ENCODE data around the gene IGF2BP3. TPM values are rescaled to one million over a fixed set of nuclear protein-coding genes. Genes with fewer than 3 reads are reported as not detected.

Gene IGF2BP3
- total RNA-seq, 1 donor from 2014 or later: 2.0 TPM

DNA sequence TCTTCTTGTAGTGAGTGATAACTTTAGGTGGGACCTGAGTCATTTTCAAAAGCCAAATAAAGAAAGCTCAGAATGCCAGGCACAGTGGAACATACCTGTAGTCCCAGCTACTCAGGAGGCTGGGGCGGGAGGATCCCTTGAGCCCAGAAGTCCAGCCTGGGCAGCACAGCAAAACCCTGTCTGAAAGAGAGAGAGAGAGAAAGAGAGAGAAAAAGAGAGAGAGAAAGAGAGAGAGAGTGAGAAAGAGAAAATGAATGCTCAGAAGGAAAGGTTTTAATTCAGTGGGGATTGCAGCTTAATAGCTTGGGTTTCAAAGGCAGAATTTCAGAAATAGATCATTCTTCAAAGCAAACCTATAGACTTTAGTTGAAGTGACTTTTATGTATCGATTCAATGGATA is 198.0 kb downstream of the IGF2BP3 start:
- Histone ChIP-seq H3K27ac (no peak overlapping the region), H3K4me1 (no peaks in the 10 kb centered on the region), H3K4me3 (no peak overlapping the region), H3K27me3 (ENCODE audit: low read depth) (no peaks in the 10 kb centered on the region), H3K9me3 (no peaks in the 10 kb centered on the region), H3K36me3 (peaks cover 37% of the 10 kb centered on the region)
- intact Hi-C loops (cut with DNase I): no loop called here
- TF ChIP-seq, protein P1, sequence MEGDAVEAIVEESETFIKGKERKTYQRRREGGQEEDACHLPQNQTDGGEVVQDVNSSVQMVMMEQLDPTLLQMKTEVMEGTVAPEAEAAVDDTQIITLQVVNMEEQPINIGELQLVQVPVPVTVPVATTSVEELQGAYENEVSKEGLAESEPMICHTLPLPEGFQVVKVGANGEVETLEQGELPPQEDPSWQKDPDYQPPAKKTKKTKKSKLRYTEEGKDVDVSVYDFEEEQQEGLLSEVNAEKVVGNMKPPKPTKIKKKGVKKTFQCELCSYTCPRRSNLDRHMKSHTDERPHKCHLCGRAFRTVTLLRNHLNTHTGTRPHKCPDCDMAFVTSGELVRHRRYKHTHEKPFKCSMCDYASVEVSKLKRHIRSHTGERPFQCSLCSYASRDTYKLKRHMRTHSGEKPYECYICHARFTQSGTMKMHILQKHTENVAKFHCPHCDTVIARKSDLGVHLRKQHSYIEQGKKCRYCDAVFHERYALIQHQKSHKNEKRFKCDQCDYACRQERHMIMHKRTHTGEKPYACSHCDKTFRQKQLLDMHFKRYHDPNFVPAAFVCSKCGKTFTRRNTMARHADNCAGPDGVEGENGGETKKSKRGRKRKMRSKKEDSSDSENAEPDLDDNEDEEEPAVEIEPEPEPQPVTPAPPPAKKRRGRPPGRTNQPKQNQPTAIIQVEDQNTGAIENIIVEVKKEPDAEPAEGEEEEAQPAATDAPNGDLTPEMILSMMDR (IDR thresholded peaks at IDR 0.05): no peak
- no peak for DNase-seq
- ATAC-seq: no peak

DNA sequence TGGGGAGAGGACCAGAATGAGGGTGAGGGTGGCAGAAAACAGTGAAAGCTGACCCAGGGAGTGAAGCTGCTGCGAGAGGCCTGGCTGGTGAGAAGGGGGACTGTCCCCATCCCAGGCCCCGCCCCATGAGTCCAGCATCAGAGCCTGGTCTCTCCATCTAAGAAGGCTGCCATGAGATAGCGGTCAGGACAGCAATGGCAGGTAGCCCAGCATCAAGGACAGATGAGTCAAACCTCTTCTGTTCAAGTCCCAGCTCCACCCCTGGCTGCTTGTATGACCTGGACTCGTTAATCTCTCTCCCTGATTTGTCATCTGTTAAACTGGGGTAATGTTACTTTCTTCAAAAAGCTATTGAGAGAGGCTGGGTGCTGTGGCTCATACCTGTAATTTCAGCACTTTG is 201.5 kb downstream of the IGF2BP3 start:
- no peak for DNase-seq
- H3K4me1 ChIP-seq: no peaks in the 10 kb centered on the region
- no peaks in the 10 kb centered on the region for H3K27me3 ChIP-seq (ENCODE audit: low read depth)
- peaks cover 44% of the 10 kb centered on the region for H3K36me3 ChIP-seq
- intact Hi-C loops (cut with DNase I): no loop called here
- H3K27ac ChIP-seq: no peak overlapping the region
- TF ChIP-seq, protein P1 (IDR thresholded peaks at IDR 0.05): no peak
- no peak overlapping the region for H3K4me3 ChIP-seq
- no peak for ATAC-seq
- no peaks in the 10 kb centered on the region for H3K9me3 ChIP-seq

DNA sequence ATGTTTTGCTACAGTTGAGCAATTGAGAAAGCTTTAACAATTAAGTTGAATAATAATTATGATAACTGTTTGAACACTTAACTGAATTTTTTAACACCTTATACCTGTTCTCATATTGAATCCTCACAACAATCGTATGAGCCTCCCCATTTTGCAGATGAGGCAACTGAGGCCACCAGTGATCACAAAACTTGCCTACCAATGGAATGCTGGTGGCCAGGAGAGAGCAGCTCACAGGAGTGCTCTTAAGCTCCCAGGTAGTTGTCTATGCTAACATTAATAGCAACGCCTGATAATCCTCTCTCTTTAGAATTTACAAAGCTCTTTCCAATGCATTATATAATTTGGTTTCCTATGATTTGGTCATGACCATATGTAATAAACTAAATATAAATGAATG is 202.1 kb downstream of the IGF2BP3 start:
- H3K4me1 ChIP-seq: no peaks in the 10 kb centered on the region
- no peak overlapping the region for H3K4me3 ChIP-seq
- peaks cover 44% of the 10 kb centered on the region for H3K36me3 ChIP-seq
- ATAC-seq: no peak
- no peak for DNase-seq
- H3K27ac ChIP-seq: no peak overlapping the region
- no peaks in the 10 kb centered on the region for H3K27me3 ChIP-seq (ENCODE audit: low read depth)
- TF ChIP-seq, protein P1 (IDR thresholded peaks at IDR 0.05): no peak
- intact Hi-C loops (cut with DNase I): no loop called here
- no peaks in the 10 kb centered on the region for H3K9me3 ChIP-seq

DNA sequence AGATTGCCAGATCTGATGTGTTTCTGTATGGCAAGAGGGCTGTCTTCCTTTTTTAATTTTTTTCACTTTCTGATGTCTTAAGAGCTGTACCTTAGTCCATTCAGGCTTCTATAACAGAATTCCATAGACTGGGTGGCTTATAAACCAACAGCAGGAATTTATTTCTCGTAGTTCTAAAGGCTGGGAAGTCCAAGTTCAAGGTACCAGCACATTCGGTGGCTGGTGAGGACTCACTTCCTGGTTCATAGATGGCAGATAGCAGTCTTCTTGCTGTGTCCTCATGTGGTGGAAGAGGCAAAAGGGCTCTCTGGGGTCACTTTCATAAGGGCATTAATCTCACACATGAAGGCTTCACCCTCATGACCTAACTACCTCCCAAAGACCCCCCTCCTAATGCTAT is 202.9 kb downstream of the IGF2BP3 start:
- Histone ChIP-seq H3K36me3 (peaks cover 44% of the 10 kb centered on the region), H3K9me3 (no peaks in the 10 kb centered on the region), H3K4me3 (no peak overlapping the region), H3K27me3 (ENCODE audit: low read depth) (no peaks in the 10 kb centered on the region), H3K4me1 (no peaks in the 10 kb centered on the region), H3K27ac (no peak overlapping the region)
- intact Hi-C loops (cut with DNase I): no loop called here
- no peak for DNase-seq
- no peak for ATAC-seq
- TF ChIP-seq, protein P1 (IDR thresholded peaks at IDR 0.05): no peak

DNA sequence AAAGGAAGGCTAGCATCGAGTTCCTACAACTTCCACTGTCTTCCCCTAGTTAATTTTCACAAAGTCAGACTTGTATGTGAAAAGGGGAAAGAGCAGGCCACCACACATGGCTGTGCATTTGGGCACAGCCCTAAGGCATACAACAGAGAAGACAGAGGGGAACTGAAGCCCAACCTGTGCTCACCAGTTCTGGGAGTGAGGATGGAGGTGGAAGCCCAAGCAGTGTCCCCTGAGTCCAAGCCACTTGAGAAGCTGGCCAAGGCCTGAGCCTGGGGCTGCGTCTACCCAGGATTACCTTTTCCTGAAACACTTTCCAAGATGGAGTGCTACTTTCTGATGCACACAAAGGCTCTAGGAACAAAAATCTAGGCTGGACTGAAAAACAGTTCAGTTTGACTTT is 203.4 kb downstream of the IGF2BP3 start:
- intact Hi-C loops (cut with DNase I): no loop called here

More for the DNA sequence above, 203.4 kb downstream of the IGF2BP3 start:
- H3K4me1 ChIP-seq: no peaks in the 10 kb centered on the region
- peaks cover 44% of the 10 kb centered on the region for H3K36me3 ChIP-seq
- ATAC-seq (no peak), DNase-seq (no peak)
- TF ChIP-seq, protein P1 (IDR thresholded peaks at IDR 0.05): no peak
- H3K4me3 ChIP-seq: no peak overlapping the region
- no peaks in the 10 kb centered on the region for H3K27me3 ChIP-seq (ENCODE audit: low read depth)
- no peak overlapping the region for H3K27ac ChIP-seq
- no peaks in the 10 kb centered on the region for H3K9me3 ChIP-seq

Data from lower lobe of right lung (tissue), 2 donors.